Hepatic stellate cell (primary cell): Measurements from ENCODE around the gene SLC9A9.

Experiments
- DNase-seq: peaks from one replicate; pipeline ENCODE4 v3.0.0; 2011; ENCODE audit warnings: low spot score

The SLC9A9 gene

GRCh38 chr3:143843587-143843986, 4.7 kb downstream of the SLC9A9 start:
- DNase-seq: no peak

- no peak for DNase-seq
Observed at GRCh38 chr3:143840636-143841035, 7.6 kb downstream of the SLC9A9 start.

- no peak for DNase-seq
Observed at GRCh38 chr3:143839980-143840379, 8.3 kb downstream of the SLC9A9 start.

DNA sequence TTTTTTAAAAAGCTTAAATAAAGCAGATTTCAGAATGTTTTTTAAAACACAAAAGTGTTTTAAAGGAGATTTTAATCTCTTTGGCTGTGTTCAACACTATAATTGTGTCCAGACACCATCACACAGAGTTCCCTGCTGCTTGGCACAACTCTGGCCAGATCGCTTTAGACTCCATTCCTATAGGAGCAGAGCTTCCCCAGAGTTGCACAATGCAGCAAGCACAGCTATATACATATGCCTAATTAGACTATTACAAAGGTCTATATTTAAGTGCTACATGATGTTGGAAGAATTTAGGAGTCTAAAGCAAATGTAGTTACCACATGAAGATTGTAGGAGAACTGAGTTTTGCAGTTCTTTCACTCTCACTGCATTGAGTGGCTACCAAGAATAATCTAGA, 11.2 kb downstream of the SLC9A9 start:
- no peak for DNase-seq

DNA sequence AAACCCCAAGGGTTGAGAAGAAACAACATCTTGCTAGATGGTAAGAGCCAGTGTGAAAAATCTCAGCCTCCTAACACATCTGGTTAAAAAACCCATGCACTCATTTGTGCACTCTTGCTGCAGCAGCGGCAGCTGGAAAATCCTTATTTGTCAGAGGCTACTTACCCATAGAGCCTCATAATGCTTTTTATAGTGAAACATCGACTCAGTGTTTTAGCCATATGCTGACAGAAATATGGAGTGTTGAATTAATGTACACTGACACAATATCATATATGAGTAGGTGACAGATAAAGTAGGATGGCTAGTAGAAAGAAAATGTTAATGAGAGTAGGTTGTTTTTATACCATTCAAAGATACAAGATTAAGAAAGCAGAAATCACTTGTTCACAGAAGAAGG, 13.0 kb downstream of the SLC9A9 start:
- DNase-seq: no peak

- no peak for DNase-seq
Observed at GRCh38 chr3:143832433-143832832, 15.8 kb downstream of the SLC9A9 start.

GRCh38 chr3:143831994-143832393, 16.3 kb downstream of the SLC9A9 start:
- DNase-seq: no peak

GRCh38 chr3:143831208-143831607, 17.1 kb downstream of the SLC9A9 start:
- DNase-seq: peak; percentile 16

DNA sequence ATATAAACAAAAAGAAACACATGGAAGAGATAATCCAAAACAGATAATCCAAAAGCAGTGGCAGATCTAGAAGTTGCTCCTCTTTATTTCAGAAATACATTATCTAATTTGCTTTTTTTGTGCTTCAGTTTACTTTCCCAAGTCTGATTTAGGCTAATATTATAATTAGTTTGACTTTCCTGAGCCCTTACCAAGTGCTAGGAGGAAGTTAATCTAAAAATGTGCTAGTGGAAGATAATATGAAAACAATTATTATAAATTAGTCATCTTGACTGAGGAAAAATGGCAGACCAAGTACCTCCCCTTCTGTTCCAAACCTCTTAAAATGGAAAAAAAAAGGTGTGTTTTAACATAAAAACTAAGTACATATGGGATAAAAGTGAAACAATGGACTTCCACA, 17.5 kb downstream of the SLC9A9 start:
- no peak for DNase-seq

- no peak for DNase-seq
Observed at GRCh38 chr3:143830063-143830462, 18.2 kb downstream of the SLC9A9 start.

DNA sequence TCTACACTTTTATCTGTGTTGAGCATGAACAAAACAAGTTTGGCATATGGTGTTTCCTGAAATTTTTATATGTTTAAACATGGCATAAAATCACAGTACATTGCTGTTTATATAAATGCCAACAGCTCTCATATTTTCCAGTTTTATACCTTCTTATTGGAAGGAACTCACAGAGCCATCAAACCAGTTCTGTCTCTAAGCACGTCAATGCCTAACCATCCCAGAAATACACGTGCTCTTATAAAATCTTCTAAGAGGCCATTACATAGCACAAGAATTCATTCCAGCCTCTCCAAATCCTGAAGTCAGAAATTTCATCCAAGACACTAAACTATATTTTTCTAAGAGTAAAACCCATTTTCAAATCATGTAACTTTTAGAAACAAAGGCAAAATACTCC, 20.8 kb downstream of the SLC9A9 start:
- DNase-seq: no peak

DNA sequence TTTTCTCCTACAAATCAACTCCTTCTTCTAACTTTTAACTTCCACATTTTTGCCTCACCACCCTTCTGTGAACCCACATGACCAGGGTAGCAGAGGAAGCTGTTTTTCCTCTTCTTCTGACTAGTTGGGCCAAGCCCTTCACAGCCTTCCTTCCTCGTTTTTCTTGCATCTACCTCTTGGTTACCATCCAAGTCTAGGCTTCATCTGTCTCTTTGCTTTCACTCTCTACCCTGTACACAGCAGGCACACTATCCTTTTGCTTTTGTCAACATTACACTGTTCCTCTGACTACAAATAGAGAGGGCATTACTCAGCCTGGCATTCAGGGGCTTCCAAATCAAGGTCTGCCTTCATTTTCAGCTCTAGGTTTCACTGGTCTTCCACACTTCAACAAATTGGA, 22.0 kb downstream of the SLC9A9 start:
- no peak for DNase-seq

- DNase-seq: no peak
Observed at GRCh38 chr3:143825513-143825912, 22.8 kb downstream of the SLC9A9 start.

DNA sequence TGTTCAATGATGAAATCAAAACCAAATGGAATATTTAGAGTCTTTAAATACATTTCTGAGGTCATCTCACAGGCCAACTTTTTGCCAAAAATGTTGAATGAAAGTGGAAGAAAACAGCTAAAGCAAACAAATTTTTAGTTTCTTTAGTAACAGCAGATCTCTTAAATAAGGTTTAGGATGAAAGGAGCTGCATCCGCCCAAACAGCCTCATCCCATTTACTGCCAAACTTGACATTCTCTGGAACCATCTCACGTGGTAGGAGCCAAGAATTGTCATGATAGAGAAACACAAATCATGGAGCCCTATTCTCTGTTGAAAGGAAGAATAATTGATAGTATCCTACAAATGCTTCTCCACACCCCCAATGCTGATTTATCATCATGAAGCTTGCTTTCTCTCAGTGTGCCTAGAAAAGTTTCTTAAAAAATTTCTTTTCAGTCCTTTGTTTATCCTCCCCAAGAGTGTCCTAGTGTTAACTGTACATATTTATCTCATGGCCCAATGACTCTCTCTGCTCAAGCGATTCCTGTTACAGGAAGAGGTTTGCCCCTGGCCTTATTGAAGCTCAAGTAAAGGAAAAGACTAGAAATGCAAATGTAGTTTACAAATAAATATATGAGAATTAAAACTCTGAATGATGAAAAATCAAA, 23.4 kb downstream of the SLC9A9 start:
- no peak for DNase-seq

DNA sequence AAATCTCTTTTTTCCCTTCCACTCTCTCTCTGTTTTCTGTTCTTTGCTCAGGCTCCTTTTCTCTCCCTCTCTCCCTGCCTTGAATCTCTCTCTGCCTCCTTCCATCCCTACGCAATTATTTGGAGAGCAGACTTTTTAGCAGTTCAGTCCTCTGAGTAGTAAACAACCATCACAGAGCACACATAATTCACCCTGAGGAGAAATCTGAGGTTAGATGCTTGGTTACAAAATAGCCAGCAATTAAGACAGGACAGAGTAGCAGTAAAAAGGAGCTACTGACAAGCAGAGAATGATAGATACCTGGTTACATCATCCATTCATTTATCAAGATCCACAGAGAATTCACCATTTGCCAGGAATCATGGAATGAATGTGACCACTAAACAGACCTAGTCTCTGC, 25.5 kb downstream of the SLC9A9 start:
- DNase-seq: no peak

GRCh38 chr3:143822374-143822773, 25.9 kb downstream of the SLC9A9 start:
- DNase-seq: no peak

DNA sequence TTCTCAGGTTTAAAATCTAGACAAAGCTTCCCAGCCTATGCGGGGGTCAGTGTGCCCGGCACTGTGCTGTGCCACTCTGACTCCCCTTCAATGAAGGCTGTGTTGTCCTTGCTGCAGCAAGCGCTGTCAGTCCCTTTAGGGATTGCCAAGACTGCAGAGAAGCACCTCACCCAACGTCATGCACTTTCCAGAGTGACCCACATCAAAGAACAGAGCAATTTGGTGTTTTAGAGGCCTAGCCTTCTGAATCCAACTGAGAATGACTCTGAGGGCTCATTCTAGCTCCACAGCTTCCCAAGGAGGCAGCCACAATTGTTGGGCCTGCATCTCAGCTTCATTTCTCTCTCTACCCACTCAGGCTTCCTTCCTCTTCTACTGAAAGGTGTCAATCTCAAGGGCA, 26.4 kb downstream of the SLC9A9 start:
- DNase-seq: no peak

- DNase-seq: no peak
Observed at GRCh38 chr3:143820466-143821221, 27.6 kb downstream of the SLC9A9 start.

GRCh38 chr3:143819890-143820289, 28.4 kb downstream of the SLC9A9 start:
- DNase-seq: no peak

DNA sequence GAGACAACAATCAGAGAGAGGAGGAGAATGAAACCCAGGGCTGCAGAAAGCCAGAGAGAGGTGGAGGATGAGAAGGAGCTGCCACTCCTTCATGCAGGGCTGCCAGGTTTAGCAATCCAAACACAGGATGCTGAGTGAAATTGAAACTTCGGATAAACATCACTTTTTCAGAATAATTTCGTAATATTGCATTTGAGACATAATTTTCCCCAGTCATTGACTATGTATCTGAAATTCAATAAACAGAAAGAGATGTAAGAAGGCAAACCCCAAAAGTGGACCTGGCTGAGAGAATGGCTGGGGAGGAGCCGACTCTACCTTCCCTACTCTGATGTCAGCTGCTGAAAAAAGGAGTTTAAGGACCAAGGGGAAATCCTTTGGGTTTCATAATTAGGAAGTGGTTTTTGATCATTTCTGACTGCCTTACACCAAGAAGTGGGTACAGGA, 33.8 kb downstream of the SLC9A9 start:
- no peak for DNase-seq

- DNase-seq: no peak
Observed at GRCh38 chr3:143812481-143812880, 35.8 kb downstream of the SLC9A9 start.

GRCh38 chr3:143811602-143812001, 36.7 kb downstream of the SLC9A9 start:
- DNase-seq: no peak

- no peak for DNase-seq
Observed at GRCh38 chr3:143810953-143811265, 37.4 kb downstream of the SLC9A9 start.
